HG03066 (cell line): Measurements from ENCODE around the gene ZNF436.
"Not testable (repeated sequence)": the region's sequence is repeated elsewhere in the genome, so short reads cannot be mapped to it uniquely, and the experiment has no call there.

Source experiments
- ATAC-seq: cut with Tn5 transposase; IDR thresholded peaks from one replicate; pipeline ENCODE4 v1.9.1; 2021; ENCODE audit warnings: low read depth; ENCODE audit not compliant: unreplicated experiment

Gene ZNF436

DNA sequence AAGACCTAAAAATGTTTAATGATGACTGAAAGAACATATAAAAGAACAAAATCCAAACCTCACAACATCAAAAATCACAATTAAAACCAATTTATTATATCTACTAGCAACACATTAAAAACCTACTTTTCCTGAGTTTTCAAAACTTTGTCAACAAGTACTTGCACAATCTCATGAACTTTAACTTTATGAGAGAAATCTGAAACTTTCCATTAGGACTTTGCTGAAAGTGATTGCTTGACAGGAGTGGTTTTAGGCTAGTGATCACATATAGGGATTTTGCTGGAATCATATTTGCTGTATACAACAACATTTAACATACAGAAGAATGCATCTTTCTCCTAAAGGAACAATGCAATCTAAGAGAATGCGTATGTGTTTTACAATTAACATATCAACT, 38.8 kb downstream of the ZNF436 start:
- ATAC-seq: no peak

- ATAC-seq: no peak
Observed at GRCh38 chr1:23325393-23325792, 44.2 kb downstream of the ZNF436 start.

DNA sequence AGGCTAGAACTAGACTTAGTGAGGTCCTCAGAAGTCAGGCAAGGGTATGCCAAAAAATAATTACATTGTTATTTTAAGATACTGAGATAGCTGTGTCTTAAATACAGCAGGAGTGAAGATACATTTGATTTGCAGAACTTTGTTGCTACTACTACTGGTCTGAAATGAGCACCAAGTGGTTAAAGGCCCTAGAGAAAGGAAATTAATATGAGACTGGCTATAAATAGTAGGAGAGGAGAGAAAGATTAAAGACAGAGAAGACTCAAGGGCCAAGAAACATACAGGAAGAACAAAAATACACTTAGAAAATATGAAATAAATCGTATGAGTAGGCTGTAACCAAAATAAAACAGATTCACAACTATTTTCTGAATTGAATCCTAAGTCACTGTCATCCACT, 46.9 kb downstream of the ZNF436 start:
- no peak for ATAC-seq

- not testable (repeated sequence) for ATAC-seq
Observed at GRCh38 chr1:23310280-23310679, 59.4 kb downstream of the ZNF436 start.
